Measurements from ENCODE around the gene KATNAL2. TPM values are rescaled to one million over a fixed set of nuclear protein-coding genes. Genes with fewer than 3 reads are reported as not detected.

Gene KATNAL2
- total RNA-seq, 1 experiment from 2014 or later = 21.7 TPM

GRCh38 chr18:47054369-47054768, 137.0 kb downstream of the KATNAL2 start:
- Histone ChIP-seq H3K23me2 (ENCODE audit: insufficient read length, low read depth, low read length, poor library complexity, severe bottlenecking) (no peaks in the 10 kb centered on the region), H3K9ac (ENCODE audit: extremely low read depth, insufficient read length, low read length) (no peak overlapping the region), H4K5ac (ENCODE audit: insufficient read length, low read depth, low read length) (no peak overlapping the region), H3T11ph (ENCODE audit: low read length) (no peak overlapping the region), H3K4me1 (ENCODE audit: insufficient read depth, low read length) (no peaks in the 10 kb centered on the region), H3K4ac (ENCODE audit: low read depth, low read length) (no peak overlapping the region), H3K27ac (ENCODE audit: insufficient read length, low read depth, low read length) (no peak overlapping the region), H3K4me2 (ENCODE audit: insufficient read depth, insufficient read length, low read length) (no peak overlapping the region), H4K20me1 (ENCODE audit: control insufficient read depth, insufficient read depth, insufficient read length) (no peaks in the 10 kb centered on the region), H2AFZ (ENCODE audit: low read length) (no peak overlapping the region), H2BK120ac (ENCODE audit: low read depth, low read length, poor library complexity, severe bottlenecking) (no peak overlapping the region), H3K79me2 (ENCODE audit: insufficient read depth, low read length) (no peaks in the 10 kb centered on the region), H4K8ac (replicated peaks; ENCODE audit: insufficient read length, low read depth, low read length) (no peak overlapping the region), H3K14ac (ENCODE audit: insufficient read depth, low read length) (no peak overlapping the region), H2BK12ac (ENCODE audit: insufficient read length, low read depth, low read length) (no peak overlapping the region), H2BK20ac (ENCODE audit: low read depth, low read length, poor library complexity, severe bottlenecking) (no peak overlapping the region), H2AK5ac (ENCODE audit: insufficient read length, low read length) (no peak overlapping the region), H3K56ac (ENCODE audit: insufficient read length, low read depth, low read length) (no peak overlapping the region), H2BK15ac (ENCODE audit: low read depth, low read length) (no peak overlapping the region), H3K27me3 (ENCODE audit: insufficient read depth, low read length) (no peaks in the 10 kb centered on the region), H3K18ac (ENCODE audit: insufficient read length, low read depth, low read length) (no peak overlapping the region), H4K91ac (ENCODE audit: insufficient read length, low read depth, low read length) (no peak overlapping the region), H2BK5ac (ENCODE audit: insufficient read length, low read length) (no peak overlapping the region), H3K79me1 (ENCODE audit: insufficient read depth, low read depth, low read length, poor library complexity, severe bottlenecking) (no peaks in the 10 kb centered on the region), H3K23ac (ENCODE audit: insufficient read length, low read depth, low read length) (no peak overlapping the region), H3K9me3 (ENCODE audit: control insufficient read depth, low read depth, low read length) (no peaks in the 10 kb centered on the region)
- no peak for DNase-seq
- Mint-ChIP-seq H3K4me3 (no peak overlapping the region), H3K9me3 (no peaks in the 10 kb centered on the region), H3K4me1 (peaks cover 8 to 14% of the 10 kb centered on the region in 2 experiments), H3K27me3 (ENCODE audit: low read depth) (no peaks in the 10 kb centered on the region), H3K27ac (no peak overlapping the region), H3K36me3 (ENCODE audit: insufficient read depth in 1 of 3, low read depth in 3 of 3) (no peaks in the 10 kb centered on the region; a peak in 1 of 7 replicates)
- no CpG with 5 or more reads among the region's 5 CpGs for WGBS (ENCODE audit: extremely low coverage, insufficient read length, low lambda C conversion rate)
- TF ChIP-seq CTCF (conservative IDR thresholded peaks at IDR 0.05) = no peak
